ENCODE results near the gene TRIM47. TPM values are rescaled to one million over a fixed set of nuclear protein-coding genes. Genes with fewer than 3 reads are reported as not detected.
A peak's percentile ranks its signal among the peaks of the same experiment; 100 is the strongest.

Gene TRIM47
- total and polyA plus RNA-seq, 7 donors = 8.4 to 17.1 (median 10.9) TPM

- H3K36me3 ChIP-seq (ENCODE audit: insufficient read depth in 1 of 2, low read depth in 1 of 2) = peaks cover 5 to 35% of the 10 kb centered on the region in 2 donors
- TF ChIP-seq CTCF (IDR thresholded peaks at IDR 0.05) = peak; percentile 99
- peak within 1 kb of the TSS; percentile 98 for H3K4me3 ChIP-seq
- no peaks in the 10 kb centered on the region for H3K9me3 ChIP-seq
- ATAC-seq (peak; percentile 94 to 98 (median 96)), DNase-seq (peak; percentile 93 to 96)
- 1 to 3% (median 2%) methylated on average over 35 to 69 of the region's 69 CpGs for WGBS, 3 donors
- H3K4me1 ChIP-seq = peaks cover 13% of the 10 kb centered on the region
- H3K27me3 ChIP-seq (ENCODE audit: insufficient read depth in 3 of 3, low read length in 2 of 3) = no peaks in the 10 kb centered on the region
- intact Hi-C loops (cut with DNase I) = loop anchor here (1.0 to 2.0 kb wide), 2 partner anchors 100 kb away; no protein-coding TSS in a partner anchor
- H3K27ac ChIP-seq = peak within 1 kb of the TSS; percentile 86
Measured at GRCh38 chr17:75904749-75905521, 26.6 kb upstream of the TRIM47 start, which contains the start of gene MRPL38. Gene MRPL38 (minus strand): TSS chr17:75904884. CDS start chr17:75904875, 9 bp downstream.

- no peak overlapping the region for H3K4me3 ChIP-seq
- DNase-seq (no peak), ATAC-seq (no peak)
- TF ChIP-seq CTCF (IDR thresholded peaks at IDR 0.05) = no peak
- WGBS, 3 donors = 90 to 95% (median 90%) methylated on average over 6 of the region's 6 CpGs
- no peak overlapping the region for H3K27ac ChIP-seq
- intact Hi-C loops (cut with DNase I) = no loop called here
- H3K4me1 ChIP-seq = peaks cover 13% of the 10 kb centered on the region
- no peaks in the 10 kb centered on the region for H3K27me3 ChIP-seq (ENCODE audit: insufficient read depth in 3 of 3, low read length in 2 of 3)
- no peaks in the 10 kb centered on the region for H3K9me3 ChIP-seq
- H3K36me3 ChIP-seq (ENCODE audit: insufficient read depth in 1 of 2, low read depth in 1 of 2) = peaks cover 5 to 61% of the 10 kb centered on the region in 2 donors
Measured at GRCh38 chr17:75902406-75902805, 24.0 kb upstream of the TRIM47 start.

- no peaks in the 10 kb centered on the region for H3K27me3 ChIP-seq (ENCODE audit: insufficient read depth in 3 of 3, low read length in 2 of 3)
- DNase-seq (no peak), ATAC-seq (no peak)
- intact Hi-C loops (cut with DNase I) = no loop called here
- H3K27ac ChIP-seq = no peak overlapping the region
- peaks cover 5 to 61% of the 10 kb centered on the region in 2 donors for H3K36me3 ChIP-seq (ENCODE audit: insufficient read depth in 1 of 2, low read depth in 1 of 2)
- WGBS, 3 donors = 87 to 91% (median 87%) methylated on average over 18 of the region's 18 CpGs
- no peak for TF ChIP-seq CTCF (IDR thresholded peaks at IDR 0.05)
- peaks cover 13% of the 10 kb centered on the region for H3K4me1 ChIP-seq
- no peak overlapping the region for H3K4me3 ChIP-seq
- no peaks in the 10 kb centered on the region for H3K9me3 ChIP-seq
Measured at GRCh38 chr17:75901727-75902126, 23.3 kb upstream of the TRIM47 start.

- no peak for DNase-seq
- WGBS, 3 donors = 77 to 82% (median 79%) methylated on average over 11 to 13 of the region's 13 CpGs
- H3K9me3 ChIP-seq = no peaks in the 10 kb centered on the region
- TF ChIP-seq CTCF (IDR thresholded peaks at IDR 0.05) = no peak
- peaks cover 13% of the 10 kb centered on the region for H3K4me1 ChIP-seq
- H3K27me3 ChIP-seq (ENCODE audit: insufficient read depth in 3 of 3, low read length in 2 of 3) = no peaks in the 10 kb centered on the region
- intact Hi-C loops (cut with DNase I) = no loop called here
- no peak overlapping the region for H3K27ac ChIP-seq
- H3K36me3 ChIP-seq (ENCODE audit: insufficient read depth in 1 of 2, low read depth in 1 of 2) = peaks cover 5 to 61% of the 10 kb centered on the region in 2 donors
- H3K4me3 ChIP-seq = no peak overlapping the region
- ATAC-seq = no peak
Measured at GRCh38 chr17:75900691-75901533, 22.5 kb upstream of the TRIM47 start.
